Measurements from ENCODE around the gene SLC29A2.
"Not testable (repeated sequence)": the region's sequence is repeated elsewhere in the genome, so short reads cannot be mapped to it uniquely, and the experiment has no call there.

Gene SLC29A2

GRCh38 chr11:66321606-66322005 lies 50.0 kb downstream of the SLC29A2 start:
- ChIA-PET POLR2A (interaction anchor here (1.1 to 1.5 kb wide), 2 partner anchors 9 to 33 kb away, joined by 4 to 5 read pairs; partner anchors contain the start of gene YIF1A), CTCF (interaction anchor here (0.7 to 1.7 kb wide), 3 partner anchors 10 to 34 kb away, joined by 3 to 18 read pairs (median 4); no protein-coding TSS in a partner anchor)
- TF ChIP-seq CTBP1 (IDR thresholded peaks at IDR 0.05; ENCODE audit: borderline replicate concordance) (no peak), ZNF384 (IDR thresholded peaks at IDR 0.05) (no peak), HDGF (IDR thresholded peaks at IDR 0.05; ENCODE audit: borderline replicate concordance) (no peak), FOXA1 (IDR thresholded peaks at IDR 0.05) (no peak), ELF4 (IDR thresholded peaks at IDR 0.05) (no peak), LEF1 (IDR thresholded peaks at IDR 0.05; ENCODE audit: borderline replicate concordance) (no peak), SUZ12 (IDR thresholded peaks at IDR 0.05) (no peak), TARDBP (IDR thresholded peaks at IDR 0.05) (no peak), NFRKB (IDR thresholded peaks at IDR 0.05) (no peak), FOXM1 (IDR thresholded peaks at IDR 0.05; ENCODE audit: borderline replicate concordance) (no peak), BHLHE40 (IDR thresholded peaks at IDR 0.05; ENCODE audit: borderline replicate concordance) (no peak), L3MBTL2 (conservative IDR thresholded peaks at IDR 0.05) (no peak), ARNT (IDR thresholded peaks at IDR 0.05) (no peak), FOXK2 (IDR thresholded peaks at IDR 0.05) (no peak), SP1 (IDR thresholded peaks at IDR 0.05) (no peak)
- TF ChIP-seq, protein P1, sequence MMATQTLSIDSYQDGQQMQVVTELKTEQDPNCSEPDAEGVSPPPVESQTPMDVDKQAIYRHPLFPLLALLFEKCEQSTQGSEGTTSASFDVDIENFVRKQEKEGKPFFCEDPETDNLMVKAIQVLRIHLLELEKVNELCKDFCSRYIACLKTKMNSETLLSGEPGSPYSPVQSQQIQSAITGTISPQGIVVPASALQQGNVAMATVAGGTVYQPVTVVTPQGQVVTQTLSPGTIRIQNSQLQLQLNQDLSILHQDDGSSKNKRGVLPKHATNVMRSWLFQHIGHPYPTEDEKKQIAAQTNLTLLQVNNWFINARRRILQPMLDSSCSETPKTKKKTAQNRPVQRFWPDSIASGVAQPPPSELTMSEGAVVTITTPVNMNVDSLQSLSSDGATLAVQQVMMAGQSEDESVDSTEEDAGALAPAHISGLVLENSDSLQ (IDR thresholded peaks at IDR 0.05): no peak
- no peak for DNase-seq (ENCODE audit: extremely low spot score)

- DNase-seq (ENCODE audit: extremely low spot score); CTCF ChIA-PET; POLR2A ChIA-PET: not testable (repeated sequence)
Observed at GRCh38 chr11:66320748-66321147, 50.8 kb downstream of the SLC29A2 start.

- CTCF ChIA-PET, POLR2A ChIA-PET: not testable (repeated sequence)
Observed at GRCh38 chr11:66320289-66320688, 51.3 kb downstream of the SLC29A2 start.

DNA sequence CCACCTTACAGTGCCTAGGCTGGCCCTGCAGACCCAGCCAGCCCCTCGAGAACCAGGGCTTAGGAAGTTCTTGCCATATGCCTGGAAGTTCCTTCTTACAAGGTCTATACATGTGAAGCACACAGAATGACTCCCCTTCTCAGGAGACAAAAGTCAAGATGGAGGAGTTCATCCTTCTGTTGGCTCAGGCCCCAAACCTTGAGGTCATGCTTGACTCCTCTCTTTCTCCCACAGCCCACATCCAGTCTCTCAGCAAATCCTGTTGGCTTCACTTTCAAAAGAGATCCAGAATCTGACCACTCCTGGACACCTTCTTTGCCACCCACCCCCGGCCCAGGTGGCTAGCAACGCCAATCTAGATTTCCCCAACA lies 53.0 kb downstream of the SLC29A2 start:
- no peak for TF ChIP-seq FOXM1 (IDR thresholded peaks at IDR 0.05; ENCODE audit: borderline replicate concordance)
- no peak for TF ChIP-seq NFRKB (IDR thresholded peaks at IDR 0.05)
- no peak for TF ChIP-seq FOXK2 (IDR thresholded peaks at IDR 0.05)
- no peak for TF ChIP-seq CTBP1 (IDR thresholded peaks at IDR 0.05; ENCODE audit: borderline replicate concordance)
- no peak for TF ChIP-seq FOXA1 (IDR thresholded peaks at IDR 0.05)
- no peak for TF ChIP-seq ELF4 (IDR thresholded peaks at IDR 0.05)
- TF ChIP-seq SP1 (IDR thresholded peaks at IDR 0.05): no peak
- TF ChIP-seq L3MBTL2 (conservative IDR thresholded peaks at IDR 0.05): no peak
- no peak for TF ChIP-seq ZNF384 (IDR thresholded peaks at IDR 0.05)
- no peak for TF ChIP-seq BHLHE40 (IDR thresholded peaks at IDR 0.05; ENCODE audit: borderline replicate concordance)
- TF ChIP-seq ARNT (IDR thresholded peaks at IDR 0.05): no peak
- no peak for TF ChIP-seq HDGF (IDR thresholded peaks at IDR 0.05; ENCODE audit: borderline replicate concordance)
- TF ChIP-seq SUZ12 (IDR thresholded peaks at IDR 0.05): no peak
- TF ChIP-seq LEF1 (IDR thresholded peaks at IDR 0.05; ENCODE audit: borderline replicate concordance): no peak
- ChIA-PET POLR2A (interaction anchor here (1.1 kb wide), 1 partner anchor 13 kb away, joined by 3 read pairs; no protein-coding TSS in a partner anchor), CTCF (no interaction called here)
- no peak for DNase-seq (ENCODE audit: extremely low spot score)

More at GRCh38 chr11:66320289-66320688, 51.3 kb downstream of the SLC29A2 start:
- not testable (repeated sequence) for DNase-seq (ENCODE audit: extremely low spot score)

DNA sequence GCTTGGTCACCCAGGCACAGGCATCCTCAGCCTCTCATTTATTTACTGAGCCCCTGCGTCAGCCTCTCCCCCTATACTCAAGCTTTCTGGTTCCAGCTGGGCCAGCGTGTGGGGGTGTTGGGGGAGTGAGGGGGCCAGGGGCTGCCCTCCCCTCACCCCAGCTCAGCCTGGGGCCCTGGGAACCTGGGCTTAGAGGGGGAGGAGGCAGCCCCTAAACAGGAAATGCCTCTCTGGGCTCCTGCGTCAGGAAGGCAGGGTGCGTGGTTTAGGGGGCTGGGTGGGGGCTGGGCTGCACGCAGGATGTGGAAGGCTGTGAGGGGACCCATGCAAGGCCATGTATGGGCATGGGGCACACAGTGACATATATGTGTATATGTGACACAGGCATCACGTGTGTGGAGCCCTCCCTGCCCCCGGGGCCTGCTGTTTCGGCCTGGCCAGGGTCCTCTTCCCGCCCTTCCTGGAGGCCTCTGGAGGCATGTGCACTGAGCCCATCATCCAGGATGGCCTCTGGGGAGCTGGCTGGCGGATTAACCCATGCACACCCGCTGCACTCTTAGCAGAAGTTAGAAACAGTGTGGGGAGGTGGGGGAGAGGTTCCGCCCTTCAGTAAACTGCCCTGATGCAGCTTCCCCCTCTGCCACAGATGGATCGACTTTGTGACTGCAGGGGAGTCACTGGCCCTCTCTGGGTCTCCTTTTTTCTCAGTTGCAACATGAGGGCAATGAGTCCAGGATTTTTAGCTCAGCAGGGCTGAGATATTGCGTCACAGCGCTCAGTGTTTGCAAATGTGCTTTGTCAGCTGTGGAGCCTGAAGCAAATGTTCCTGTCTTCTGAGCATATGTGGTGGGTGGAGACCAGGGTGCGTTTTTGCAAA lies 53.6 kb downstream of the SLC29A2 start:
- no peak for DNase-seq (ENCODE audit: extremely low spot score)
- TF ChIP-seq FOXM1 (IDR thresholded peaks at IDR 0.05; ENCODE audit: borderline replicate concordance) (no peak), ELF4 (IDR thresholded peaks at IDR 0.05) (no peak), ARNT (IDR thresholded peaks at IDR 0.05) (no peak), ZNF384 (IDR thresholded peaks at IDR 0.05) (no peak), BHLHE40 (IDR thresholded peaks at IDR 0.05; ENCODE audit: borderline replicate concordance) (no peak), NFRKB (IDR thresholded peaks at IDR 0.05) (no peak)
- TF ChIP-seq, protein P1 (IDR thresholded peaks at IDR 0.05): no peak
- ChIA-PET POLR2A (interaction anchor here (0.9 to 1.1 kb wide), 2 partner anchors 12 to 29 kb away, joined by 3 to 4 read pairs; partner anchors contain the start of gene YIF1A), CTCF (no interaction called here)

DNA sequence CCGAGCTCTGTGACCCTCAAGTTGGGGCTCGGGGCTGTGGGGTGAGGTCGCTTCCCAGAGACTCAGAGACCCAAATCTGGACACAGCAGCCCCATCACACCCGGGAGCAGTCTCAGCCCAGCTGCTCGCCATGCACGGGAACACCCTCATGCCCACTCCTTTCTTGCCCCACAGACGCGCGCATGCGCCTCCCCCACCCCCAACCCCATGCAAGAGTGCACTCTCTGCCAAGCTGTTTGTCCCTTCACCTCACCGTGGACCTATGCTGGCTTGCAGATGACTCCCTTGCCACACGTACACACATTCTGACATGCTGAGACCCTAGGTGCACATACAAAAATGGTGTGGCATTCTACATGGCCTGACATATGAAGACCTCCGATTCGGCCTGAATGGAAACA lies 54.2 kb downstream of the SLC29A2 start:
- POLR2A ChIA-PET: interaction anchor here (0.9 kb wide), 1 partner anchor 28 kb away, joined by 4 read pairs; the partner anchor contains the start of gene YIF1A
- TF ChIP-seq ELF4 (IDR thresholded peaks at IDR 0.05): no peak
- no peak for TF ChIP-seq LEF1 (IDR thresholded peaks at IDR 0.05; ENCODE audit: borderline replicate concordance)
- CTCF ChIA-PET: no interaction called here
- no peak for DNase-seq (ENCODE audit: extremely low spot score)

GRCh38 chr11:66316849-66317251 lies 54.7 kb downstream of the SLC29A2 start, which contains the start of gene CD248:
Gene CD248 (minus strand): TSS chr11:66317044. CDS start chr11:66317027, 17 bp downstream.
- no peak for DNase-seq (ENCODE audit: extremely low spot score)
- TF ChIP-seq SP1 (IDR thresholded peaks at IDR 0.05) (no peak), HDGF (IDR thresholded peaks at IDR 0.05; ENCODE audit: borderline replicate concordance) (no peak), ZNF384 (IDR thresholded peaks at IDR 0.05) (no peak)
- CTCF ChIA-PET: no interaction called here
- POLR2A ChIA-PET: no interaction called here

Measured in HEK293T (cell line).